ENCODE measurements around the gene PLPP3.

DNA sequence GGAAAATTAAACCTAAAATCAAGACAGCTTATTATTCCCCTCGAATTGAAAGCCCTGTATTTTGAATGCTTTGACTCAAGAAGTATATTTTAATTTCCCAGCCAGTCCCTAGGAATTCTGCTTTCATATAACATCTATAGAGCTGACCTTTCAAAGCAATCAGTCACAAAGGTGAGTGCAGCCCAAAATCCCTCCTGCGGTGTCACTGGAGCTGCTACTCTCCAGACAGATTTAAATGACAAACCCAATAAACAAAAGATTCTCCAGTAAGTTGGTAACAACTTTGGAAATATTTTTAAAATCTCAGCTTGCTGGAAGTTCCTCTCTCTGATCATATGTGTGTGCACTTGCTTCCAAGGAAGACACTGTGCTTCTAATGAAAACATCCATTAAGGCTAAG, 14.7 kb downstream of the PLPP3 start:
- no peak for TF ChIP-seq TCF7L2 (IDR thresholded peaks at IDR 0.05; ENCODE audit: low read depth, low read length)
- TF ChIP-seq CEBPZ (IDR thresholded peaks at IDR 0.05; ENCODE audit: borderline replicate concordance, low read depth, low read length), result no peak
- no peak for TF ChIP-seq ZFX (CRISPR knock-in tag; IDR thresholded peaks at IDR 0.05)
- TF ChIP-seq NUFIP1 (IDR thresholded peaks at IDR 0.05; ENCODE audit: partially characterized antibody), result no peak
- TF ChIP-seq TFAM (CRISPR knock-in tag; conservative IDR thresholded peaks at IDR 0.05), result no peak
- TF ChIP-seq MAX (CRISPR knock-in tag; IDR thresholded peaks at IDR 0.05), result no peak
- no peak for TF ChIP-seq CTCF (IDR thresholded peaks at IDR 0.05 in 2 of 3, conservative IDR thresholded peaks at IDR 0.05 in 1 of 3; ENCODE audit: insufficient read depth in 2 of 3, low read depth in 1 of 3, low read length in 3 of 3)
- TF ChIP-seq REST (IDR thresholded peaks at IDR 0.05; ENCODE audit: borderline replicate concordance), result no peak
- no peak for TF ChIP-seq REST (CRISPR knock-in tag; IDR thresholded peaks at IDR 0.05; ENCODE audit: low read depth)
- TF ChIP-seq HMGXB4 (CRISPR knock-in tag; IDR thresholded peaks at IDR 0.05), result no peak
- no peak for TF ChIP-seq SRSF1 (IDR thresholded peaks at IDR 0.05; ENCODE audit: low read depth, low read length)
